ENCODE measurements around the gene RAB6D. TPM values are rescaled to one million over a fixed set of nuclear protein-coding genes. Genes with fewer than 3 reads are reported as not detected.
A peak's percentile ranks its signal among the peaks of the same experiment; 100 is the strongest.

Gene RAB6D
- under 0.01 TPM in 1 of 2 replicates, not detected in the other for total RNA-seq

GRCh38 chr2:131363703-131364186 lies at the start of gene RAB6D:
TSS of gene RAB6D (minus strand) at chr2:131364168. CDS start at chr2:131363720, 448 bp downstream.
- DNase-seq (ENCODE audit: low read depth), result peak; percentile 3
- peak within 1 kb of the TSS; percentile 23 for H3K4me3 ChIP-seq (ENCODE audit: low read depth, low read length)

GRCh38 chr2:131413148-131413747 lies 49.3 kb upstream of the RAB6D start:
- no peak overlapping the region for H3K4me3 ChIP-seq (ENCODE audit: low read depth, low read length)
- peak; percentile 67 for DNase-seq (ENCODE audit: low read depth)
- peak; percentile 75 for TF ChIP-seq CTCF (IDR thresholded peaks at IDR 0.05; ENCODE audit: insufficient read depth, low read depth, low read length)

GRCh38 chr2:131410173-131410572 lies 46.2 kb upstream of the RAB6D start:
- DNase-seq (ENCODE audit: low read depth), result no peak
- H3K4me3 ChIP-seq (ENCODE audit: low read depth, low read length), result no peak overlapping the region
- no peak for TF ChIP-seq CTCF (IDR thresholded peaks at IDR 0.05; ENCODE audit: insufficient read depth, low read depth, low read length)

- no peak overlapping the region for H3K4me3 ChIP-seq (ENCODE audit: low read depth, low read length)
- TF ChIP-seq CTCF (IDR thresholded peaks at IDR 0.05; ENCODE audit: insufficient read depth, low read depth, low read length), result no peak
- no peak for DNase-seq (ENCODE audit: low read depth)
Measured at GRCh38 chr2:131408778-131409177, 44.8 kb upstream of the RAB6D start.

GRCh38 chr2:131408207-131408606 lies 44.2 kb upstream of the RAB6D start:
- no peak for TF ChIP-seq CTCF (IDR thresholded peaks at IDR 0.05; ENCODE audit: insufficient read depth, low read depth, low read length)
- DNase-seq (ENCODE audit: low read depth), result no peak
- no peak overlapping the region for H3K4me3 ChIP-seq (ENCODE audit: low read depth, low read length)

- no peak for TF ChIP-seq CTCF (IDR thresholded peaks at IDR 0.05; ENCODE audit: insufficient read depth, low read depth, low read length)
- H3K4me3 ChIP-seq (ENCODE audit: low read depth, low read length), result no peak overlapping the region
- DNase-seq (ENCODE audit: low read depth), result no peak
Measured at GRCh38 chr2:131404753-131405152, 40.8 kb upstream of the RAB6D start.

- DNase-seq (ENCODE audit: low read depth), result no peak
- no peak for TF ChIP-seq CTCF (IDR thresholded peaks at IDR 0.05; ENCODE audit: insufficient read depth, low read depth, low read length)
- no peak overlapping the region for H3K4me3 ChIP-seq (ENCODE audit: low read depth, low read length)
Measured at GRCh38 chr2:131402320-131403039, 38.5 kb upstream of the RAB6D start.

Data from fibroblast of villous mesenchyme (primary cell).